ENCODE results near the gene CRIM1. TPM values are rescaled to one million over a fixed set of nuclear protein-coding genes. Genes with fewer than 3 reads are reported as not detected.

CRIM1 gene
- total RNA-seq, 1 experiment from 2014 or later = 46.5 TPM

- DNase-seq (ENCODE audit: low spot score) = peak; percentile 26
- H3K4me3 ChIP-seq (ENCODE audit: low read depth, low read length, poor library complexity, severe bottlenecking) = no peak overlapping the region
- no peaks in the 10 kb centered on the region for H3K9me3 ChIP-seq (ENCODE audit: low read depth, low read length, poor library complexity, severe bottlenecking)
- peaks cover 22% of the 10 kb centered on the region for H3K4me1 ChIP-seq (ENCODE audit: insufficient read depth, low read length, poor library complexity, severe bottlenecking)
- TF ChIP-seq, protein P1, sequence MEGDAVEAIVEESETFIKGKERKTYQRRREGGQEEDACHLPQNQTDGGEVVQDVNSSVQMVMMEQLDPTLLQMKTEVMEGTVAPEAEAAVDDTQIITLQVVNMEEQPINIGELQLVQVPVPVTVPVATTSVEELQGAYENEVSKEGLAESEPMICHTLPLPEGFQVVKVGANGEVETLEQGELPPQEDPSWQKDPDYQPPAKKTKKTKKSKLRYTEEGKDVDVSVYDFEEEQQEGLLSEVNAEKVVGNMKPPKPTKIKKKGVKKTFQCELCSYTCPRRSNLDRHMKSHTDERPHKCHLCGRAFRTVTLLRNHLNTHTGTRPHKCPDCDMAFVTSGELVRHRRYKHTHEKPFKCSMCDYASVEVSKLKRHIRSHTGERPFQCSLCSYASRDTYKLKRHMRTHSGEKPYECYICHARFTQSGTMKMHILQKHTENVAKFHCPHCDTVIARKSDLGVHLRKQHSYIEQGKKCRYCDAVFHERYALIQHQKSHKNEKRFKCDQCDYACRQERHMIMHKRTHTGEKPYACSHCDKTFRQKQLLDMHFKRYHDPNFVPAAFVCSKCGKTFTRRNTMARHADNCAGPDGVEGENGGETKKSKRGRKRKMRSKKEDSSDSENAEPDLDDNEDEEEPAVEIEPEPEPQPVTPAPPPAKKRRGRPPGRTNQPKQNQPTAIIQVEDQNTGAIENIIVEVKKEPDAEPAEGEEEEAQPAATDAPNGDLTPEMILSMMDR (conservative IDR thresholded peaks at IDR 0.05; ENCODE audit: low read depth, low read length) = no peak
- TF ChIP-seq EZH2 (IDR thresholded peaks at IDR 0.05; ENCODE audit: borderline replicate concordance, low read depth, low read length, poor library complexity, severe bottlenecking) = no peak
- intact Hi-C loops (cut with micrococcal nuclease; ENCODE audit: unreplicated experiment) = no loop called here
- ChIA-PET CTCF (no interaction called here), POLR2A (ENCODE audit: low non-redundant PET) (no interaction called here)
- no peaks in the 10 kb centered on the region for H3K27me3 ChIP-seq (replicated peaks; ENCODE audit: insufficient read depth, low read depth, low read length, poor library complexity)
- BruUV-seq (replicated peaks) = no TSS peak
- H3K36me3 ChIP-seq (ENCODE audit: insufficient read depth, low read length, poor library complexity, severe bottlenecking) = no peaks in the 10 kb centered on the region
- no peak overlapping the region for H3K27ac ChIP-seq (ENCODE audit: low read depth, low read length, poor library complexity, severe bottlenecking)
These were observed 216.6 kb downstream of the CRIM1 start for GRCh38 chr2:36572054-36572718.

- intact Hi-C loops (cut with micrococcal nuclease; ENCODE audit: unreplicated experiment) = no loop called here
- TF ChIP-seq, protein P1 (conservative IDR thresholded peaks at IDR 0.05; ENCODE audit: low read depth, low read length) = no peak
- no peak for TF ChIP-seq EZH2 (IDR thresholded peaks at IDR 0.05; ENCODE audit: borderline replicate concordance, low read depth, low read length, poor library complexity, severe bottlenecking)
- no peak overlapping the region for H3K27ac ChIP-seq (ENCODE audit: low read depth, low read length, poor library complexity, severe bottlenecking)
- no peak for DNase-seq (ENCODE audit: low spot score)
- H3K27me3 ChIP-seq (replicated peaks; ENCODE audit: insufficient read depth, low read depth, low read length, poor library complexity) = no peaks in the 10 kb centered on the region
- H3K36me3 ChIP-seq (ENCODE audit: insufficient read depth, low read length, poor library complexity, severe bottlenecking) = peaks cover 3% of the 10 kb centered on the region
- H3K4me3 ChIP-seq (ENCODE audit: low read depth, low read length, poor library complexity, severe bottlenecking) = no peak overlapping the region
- BruUV-seq (replicated peaks) = no TSS peak
- CTCF ChIA-PET = no interaction called here
- H3K4me1 ChIP-seq (ENCODE audit: insufficient read depth, low read length, poor library complexity, severe bottlenecking) = peaks cover 21% of the 10 kb centered on the region
- no peaks in the 10 kb centered on the region for H3K9me3 ChIP-seq (ENCODE audit: low read depth, low read length, poor library complexity, severe bottlenecking)
- POLR2A ChIA-PET (ENCODE audit: low non-redundant PET) = no interaction called here
These were observed 217.1 kb downstream of the CRIM1 start for GRCh38 chr2:36572719-36573059.

GRCh38 chr2:36573165-36573564 is 217.6 kb downstream of the CRIM1 start:
- ChIA-PET CTCF (no interaction called here), POLR2A (ENCODE audit: low non-redundant PET) (no interaction called here)
- no peaks in the 10 kb centered on the region for H3K27me3 ChIP-seq (replicated peaks; ENCODE audit: insufficient read depth, low read depth, low read length, poor library complexity)
- intact Hi-C loops (cut with micrococcal nuclease; ENCODE audit: unreplicated experiment) = no loop called here
- H3K4me1 ChIP-seq (ENCODE audit: insufficient read depth, low read length, poor library complexity, severe bottlenecking) = peaks cover 16% of the 10 kb centered on the region
- no peak for DNase-seq (ENCODE audit: low spot score)
- peaks cover 4% of the 10 kb centered on the region for H3K36me3 ChIP-seq (ENCODE audit: insufficient read depth, low read length, poor library complexity, severe bottlenecking)
- H3K9me3 ChIP-seq (ENCODE audit: low read depth, low read length, poor library complexity, severe bottlenecking) = no peaks in the 10 kb centered on the region
- H3K4me3 ChIP-seq (ENCODE audit: low read depth, low read length, poor library complexity, severe bottlenecking) = no peak overlapping the region
- no peak overlapping the region for H3K27ac ChIP-seq (ENCODE audit: low read depth, low read length, poor library complexity, severe bottlenecking)
- TF ChIP-seq, protein P1 (conservative IDR thresholded peaks at IDR 0.05; ENCODE audit: low read depth, low read length) = no peak
- TF ChIP-seq EZH2 (IDR thresholded peaks at IDR 0.05; ENCODE audit: borderline replicate concordance, low read depth, low read length, poor library complexity, severe bottlenecking) = no peak
- BruUV-seq (replicated peaks) = no TSS peak

All from A673 (cell line).